Measurements from ENCODE around the gene EVA1B. TPM values are rescaled to one million over a fixed set of nuclear protein-coding genes. Genes with fewer than 3 reads are reported as not detected.

EVA1B gene
- total and polyA plus RNA-seq, 2 donors (not counting 1 experiment from before 2014, with no cell fraction given): 0.67 to 2.9 TPM

- Histone ChIP-seq H3K27ac (ENCODE audit: low read length in 2 of 2) (no peak overlapping the region), H3K36me3 (replicated peaks in 1 of 2; ENCODE audit: control extremely low read depth in 1 of 2, control insufficient read depth in 1 of 2, extremely low read depth in 1 of 2, insufficient read depth in 2 of 2, low read length in 1 of 2) (peaks cover 10 to 84% of the 10 kb centered on the region in 2 experiments), H3K27me3 (replicated peaks in 1 of 4; ENCODE audit: control extremely low read depth in 1 of 4, control insufficient read depth in 3 of 4, insufficient read depth in 4 of 4, low read length in 3 of 4) (no peaks in the 10 kb centered on the region), H3K4me2 (replicated peaks; ENCODE audit: low read depth, low read length, poor library complexity, severe bottlenecking) (no peak overlapping the region), H3K4me1 (ENCODE audit: control insufficient read depth in 2 of 2, insufficient read depth in 2 of 2, low read length in 2 of 2) (peaks cover 12 to 27% of the 10 kb centered on the region in 2 donors), H4K20me1 (ENCODE audit: control insufficient read depth, insufficient read depth, low read length, poor library complexity, severe bottlenecking) (peaks cover 10% of the 10 kb centered on the region), H3K79me2 (ENCODE audit: control insufficient read depth, insufficient read depth, low read length) (peaks cover 23% of the 10 kb centered on the region), H3K9ac (ENCODE audit: low read length) (no peak overlapping the region), H3K4me3 (ENCODE audit: control extremely low read depth in 1 of 5, extremely low read depth in 1 of 5, insufficient read depth in 1 of 5, low read depth in 2 of 5, low read length in 4 of 5) (no peak overlapping the region), H3K9me3 (ENCODE audit: control extremely low read depth in 1 of 3, control insufficient read depth in 2 of 3, insufficient read depth in 1 of 3, low read length in 2 of 3) (no peaks in the 10 kb centered on the region), H2AFZ (ENCODE audit: insufficient read depth, low read depth, low read length, poor library complexity, severe bottlenecking) (no peak overlapping the region)
- no peak for DNase-seq
- CTCF ChIA-PET: interaction anchor here (1.1 kb wide), 1 partner anchor 12 kb away, joined by 3 read pairs; no protein-coding TSS in a partner anchor
- Mint-ChIP-seq H3K27ac (no peak overlapping the region), H3K4me3 (no peak overlapping the region), H3K9me3 (ENCODE audit: insufficient read depth) (no peaks in the 10 kb centered on the region), H3K27me3 (no peaks in the 10 kb centered on the region), H3K4me1 (peaks cover 19% of the 10 kb centered on the region)
- intact Hi-C loops (cut with micrococcal nuclease): no loop called here
- 94% methylated on average over 2 of the region's 11 CpGs for WGBS (ENCODE audit: insufficient coverage)
- ATAC-seq (ENCODE audit: low read depth): no peak
- POLR2A ChIA-PET: no interaction called here
- no peak for TF ChIP-seq EZH2 (IDR thresholded peaks at IDR 0.05; ENCODE audit: borderline replicate concordance, insufficient read depth, low read depth, low read length, poor library complexity, severe bottlenecking)
- TF ChIP-seq CTCF (IDR thresholded peaks at IDR 0.05): no peak
Measured at GRCh38 chr1:36354486-36354885, 31.0 kb upstream of the EVA1B start.

- Histone ChIP-seq H2AFZ (ENCODE audit: insufficient read depth, low read depth, low read length, poor library complexity, severe bottlenecking) (no peak overlapping the region), H3K4me1 (ENCODE audit: control insufficient read depth in 2 of 2, insufficient read depth in 2 of 2, low read length in 2 of 2) (peaks cover 13 to 25% of the 10 kb centered on the region in 2 donors), H3K4me3 (ENCODE audit: control extremely low read depth in 1 of 5, extremely low read depth in 1 of 5, insufficient read depth in 1 of 5, low read depth in 2 of 5, low read length in 4 of 5) (no peak overlapping the region), H4K20me1 (ENCODE audit: control insufficient read depth, insufficient read depth, low read length, poor library complexity, severe bottlenecking) (no peaks in the 10 kb centered on the region), H3K79me2 (ENCODE audit: control insufficient read depth, insufficient read depth, low read length) (peaks cover 15% of the 10 kb centered on the region), H3K27ac (ENCODE audit: low read length in 2 of 2) (no peak overlapping the region), H3K9ac (ENCODE audit: low read length) (no peak overlapping the region), H3K4me2 (replicated peaks; ENCODE audit: low read depth, low read length, poor library complexity, severe bottlenecking) (no peak overlapping the region), H3K27me3 (replicated peaks in 1 of 4; ENCODE audit: control extremely low read depth in 1 of 4, control insufficient read depth in 3 of 4, insufficient read depth in 4 of 4, low read length in 3 of 4) (no peaks in the 10 kb centered on the region), H3K9me3 (ENCODE audit: control extremely low read depth in 1 of 3, control insufficient read depth in 2 of 3, insufficient read depth in 1 of 3, low read length in 2 of 3) (no peaks in the 10 kb centered on the region), H3K36me3 (replicated peaks in 1 of 2; ENCODE audit: control extremely low read depth in 1 of 2, control insufficient read depth in 1 of 2, extremely low read depth in 1 of 2, insufficient read depth in 2 of 2, low read length in 1 of 2) (peaks cover 12 to 84% of the 10 kb centered on the region in 2 experiments)
- DNase-seq (no peak), ATAC-seq (ENCODE audit: low read depth) (no peak)
- TF ChIP-seq EZH2 (IDR thresholded peaks at IDR 0.05; ENCODE audit: borderline replicate concordance, insufficient read depth, low read depth, low read length, poor library complexity, severe bottlenecking) (no peak), CTCF (IDR thresholded peaks at IDR 0.05) (no peak)
- Mint-ChIP-seq H3K4me1 (peaks cover 14% of the 10 kb centered on the region), H3K4me3 (no peak overlapping the region), H3K9me3 (ENCODE audit: insufficient read depth) (no peaks in the 10 kb centered on the region), H3K27ac (no peak overlapping the region), H3K27me3 (no peaks in the 10 kb centered on the region)
- ChIA-PET CTCF (interaction anchor here (1.1 kb wide), 1 partner anchor 66 kb away, joined by 5 read pairs; no protein-coding TSS in a partner anchor), POLR2A (no interaction called here)
- 94% methylated on average over 13 of the region's 15 CpGs for WGBS (ENCODE audit: insufficient coverage)
- intact Hi-C loops (cut with micrococcal nuclease): no loop called here
Measured at GRCh38 chr1:36352910-36353878, 29.7 kb upstream of the EVA1B start.

All from B cell (primary cell).